HPDE6-E6E7 (cell line): ENCODE measurements around the gene RNF130.
A peak's percentile ranks its signal among the peaks of the same experiment; 100 is the strongest.
"Not testable (repeated sequence)": the region's sequence is repeated elsewhere in the genome, so short reads cannot be mapped to it uniquely, and the experiment has no call there.

ENCODE experiments used
- DNase-seq: peaks from one replicate; pipeline ENCODE4 v3.0.0; 2011; ENCODE audit warnings: missing footprints; ENCODE audit errors: extremely low spot score

RNF130 gene

GRCh38 chr5:179974946-179975712 lies 96.4 kb downstream of the RNF130 start:
- peak; percentile 16 for DNase-seq

DNA sequence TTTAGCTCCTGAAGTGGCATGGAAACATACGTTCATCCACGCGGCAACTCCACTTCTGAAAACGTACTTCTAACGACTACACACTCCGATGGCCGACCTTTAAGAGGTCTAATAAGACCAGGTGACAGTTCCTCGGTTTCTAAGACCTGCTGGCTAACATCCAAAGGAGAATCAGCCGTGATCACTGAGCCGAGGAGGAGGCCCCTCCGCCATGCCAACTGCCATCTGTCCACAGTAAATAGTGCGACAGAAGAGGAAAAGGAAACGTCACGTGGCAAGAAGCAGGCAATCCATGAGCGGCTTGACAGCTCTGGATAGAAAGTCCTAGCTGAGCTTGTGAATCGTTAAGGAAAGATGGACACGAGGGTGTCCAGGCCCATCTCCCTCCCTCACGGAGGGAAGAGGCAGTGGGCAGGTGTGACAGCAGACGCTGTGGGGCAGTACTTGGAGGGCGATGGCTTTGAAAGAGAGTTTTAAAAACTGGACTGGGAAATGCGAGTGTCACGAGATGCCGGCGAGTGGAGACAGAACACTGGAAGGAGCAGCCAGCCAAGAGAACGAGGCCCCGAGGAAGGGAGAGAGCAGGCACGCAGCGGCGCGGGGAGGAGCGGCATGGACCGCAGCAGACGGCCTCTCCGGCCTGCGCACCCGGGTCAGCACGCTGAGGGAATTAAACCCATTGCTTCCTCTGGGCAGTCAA lies 97.2 kb downstream of the RNF130 start:
- no peak for DNase-seq

DNA sequence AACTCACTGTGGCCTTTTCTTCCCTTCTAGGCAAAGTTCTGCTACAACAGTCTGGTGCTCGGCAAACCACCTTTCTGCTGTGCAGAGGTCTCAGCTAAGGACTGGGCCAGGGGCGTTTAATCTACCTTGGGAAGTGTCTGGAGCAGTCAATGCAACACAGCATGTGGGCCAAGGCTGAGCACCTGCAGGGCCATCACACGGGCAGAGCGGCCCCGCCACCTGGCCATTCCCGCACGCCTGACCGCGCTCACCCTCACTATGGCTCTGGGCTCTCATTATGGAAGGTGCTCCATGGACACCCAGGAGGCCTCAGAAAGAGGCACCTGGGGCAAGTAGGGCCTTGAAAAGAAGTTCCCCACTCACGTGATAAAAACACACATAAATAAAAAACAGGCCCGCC lies 98.2 kb downstream of the RNF130 start:
- DNase-seq: no peak

- DNase-seq: no peak
These were observed 102.4 kb downstream of the RNF130 start for GRCh38 chr5:179969110-179969509.

- DNase-seq: no peak
These were observed 104.1 kb downstream of the RNF130 start for GRCh38 chr5:179967489-179967888.

DNA sequence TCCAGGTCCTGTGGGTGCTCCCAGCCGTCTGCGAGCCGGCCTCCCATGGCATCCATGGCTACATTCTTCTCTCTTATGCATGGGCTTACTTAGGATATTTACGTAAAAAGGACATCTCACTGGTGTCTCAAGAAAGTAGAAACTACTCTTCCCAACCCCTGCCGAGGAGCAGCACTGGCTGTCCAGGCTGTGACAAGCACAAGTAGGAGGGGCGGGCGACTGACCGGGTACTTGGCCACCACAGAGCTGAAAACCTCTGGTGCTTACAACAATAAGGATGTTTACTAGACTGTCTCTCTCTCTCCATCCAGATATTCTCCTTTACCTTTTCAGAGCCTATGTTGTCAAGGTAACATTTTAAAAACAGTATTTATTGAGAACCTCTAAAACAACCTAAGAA lies 107.5 kb downstream of the RNF130 start:
- DNase-seq: no peak

DNA sequence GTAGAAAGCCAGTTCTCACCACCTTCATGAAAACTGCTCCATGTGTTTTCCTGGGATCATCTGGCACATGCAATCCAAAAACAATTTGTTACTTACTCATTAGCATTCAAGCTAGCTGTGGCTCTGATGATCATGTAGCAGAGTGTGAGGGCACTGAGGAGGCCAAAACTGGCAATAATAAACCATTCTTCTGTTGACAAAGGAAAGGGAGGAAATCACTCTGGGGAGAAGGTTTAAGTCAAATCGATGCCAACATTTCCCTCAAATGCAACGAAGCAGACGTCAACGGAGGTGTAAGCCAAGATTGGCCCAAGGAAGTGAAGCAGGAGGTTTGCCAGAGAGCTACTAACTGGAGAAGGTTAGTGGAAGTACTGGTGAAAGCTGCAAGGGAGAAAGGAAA lies 108.2 kb downstream of the RNF130 start:
- no peak for DNase-seq

DNA sequence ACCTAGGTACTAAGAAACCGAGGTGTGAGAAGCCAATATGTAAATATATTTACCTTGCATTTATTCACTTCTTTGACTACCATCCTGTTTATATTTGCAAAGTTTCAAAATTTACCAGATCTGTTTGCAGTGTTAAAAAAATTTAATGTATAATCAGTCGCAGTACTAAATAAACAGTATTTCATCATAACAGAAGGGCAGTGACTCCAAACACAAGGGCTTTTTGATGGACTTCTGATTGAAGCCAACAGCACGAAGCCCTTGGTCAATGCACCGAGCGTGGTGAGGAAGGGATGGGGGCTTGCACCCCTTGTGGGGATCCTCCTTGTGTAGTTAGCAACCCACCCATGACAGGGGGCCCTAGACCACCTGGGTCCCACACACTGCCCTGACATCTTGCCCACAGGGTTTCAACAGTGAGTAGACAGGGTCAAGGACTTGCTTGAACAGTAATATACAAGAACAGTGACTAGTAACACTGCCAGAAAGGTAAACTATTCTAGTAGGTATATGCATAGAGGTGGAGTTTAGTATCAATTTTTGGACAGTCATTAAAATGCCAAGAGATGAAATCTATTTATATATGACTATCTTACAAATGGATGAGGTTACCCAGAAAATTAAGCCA lies 111.2 kb downstream of the RNF130 start:
- no peak for DNase-seq

- DNase-seq: no peak
These were observed 111.9 kb downstream of the RNF130 start for GRCh38 chr5:179959641-179960040.

- not testable (repeated sequence) for DNase-seq
These were observed 112.4 kb downstream of the RNF130 start for GRCh38 chr5:179959118-179959517.

DNA sequence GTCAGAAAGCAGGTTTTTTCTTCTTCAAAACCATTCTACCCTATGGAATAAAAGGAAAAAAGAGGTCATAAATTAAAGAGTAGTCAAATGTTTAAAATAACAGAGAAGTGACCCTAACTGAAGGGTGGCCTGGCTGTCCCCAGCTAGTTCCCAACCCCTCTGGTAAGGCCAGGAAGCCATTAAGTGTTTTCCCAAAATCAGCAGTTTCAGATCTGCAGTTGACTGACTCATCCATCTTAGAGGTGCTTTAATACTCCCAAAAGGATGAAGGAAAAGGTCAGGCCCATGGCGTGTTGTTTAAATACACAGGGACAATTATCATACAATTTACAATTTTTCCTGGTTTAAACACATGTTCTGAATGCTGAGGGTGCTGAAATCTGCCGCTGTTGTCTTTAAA lies 115.9 kb downstream of the RNF130 start:
- no peak for DNase-seq

GRCh38 chr5:179955062-179955461 lies 116.5 kb downstream of the RNF130 start:
- DNase-seq: no peak

- no peak for DNase-seq
These were observed 117.1 kb downstream of the RNF130 start for GRCh38 chr5:179954434-179954833.

GRCh38 chr5:179953987-179954386 lies 117.6 kb downstream of the RNF130 start:
- no peak for DNase-seq

GRCh38 chr5:179936976-179937681 lies 134.4 kb downstream of the RNF130 start:
- DNase-seq: no peak

DNA sequence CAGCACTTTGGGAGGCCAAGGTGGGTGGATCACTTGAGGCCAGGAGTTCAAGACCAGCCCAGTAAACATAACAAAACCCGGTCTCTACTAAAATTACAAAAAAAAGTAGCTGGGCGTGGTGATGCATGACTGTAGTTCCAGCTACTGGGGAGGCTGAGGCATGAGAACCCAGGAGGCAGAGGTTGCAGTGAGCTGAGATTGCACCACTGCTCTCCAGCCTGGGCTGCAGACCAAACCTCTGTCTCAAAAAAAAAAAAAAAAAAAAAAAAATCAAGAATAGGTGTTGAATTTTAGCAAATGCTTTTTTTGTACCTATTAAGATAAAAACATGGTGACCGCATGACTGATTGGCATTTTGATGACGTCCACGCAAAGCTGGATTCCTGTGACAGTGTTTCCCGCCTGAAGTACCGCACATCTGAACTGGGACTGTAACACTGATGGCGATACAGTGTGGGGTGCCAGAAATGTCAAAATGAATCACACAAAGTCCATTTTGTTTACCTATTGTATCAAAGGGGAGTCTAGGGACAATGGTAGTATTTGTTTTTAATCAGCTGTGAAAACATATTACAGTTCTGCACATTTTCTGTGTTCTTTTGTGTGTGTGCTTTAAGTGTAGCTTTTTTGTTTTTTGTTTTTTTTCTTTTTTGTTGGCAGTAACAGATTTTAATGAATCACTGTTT lies 140.6 kb downstream of the RNF130 start:
- DNase-seq: no peak

- DNase-seq: no peak
These were observed 143.7 kb downstream of the RNF130 start for GRCh38 chr5:179927824-179928223.

DNA sequence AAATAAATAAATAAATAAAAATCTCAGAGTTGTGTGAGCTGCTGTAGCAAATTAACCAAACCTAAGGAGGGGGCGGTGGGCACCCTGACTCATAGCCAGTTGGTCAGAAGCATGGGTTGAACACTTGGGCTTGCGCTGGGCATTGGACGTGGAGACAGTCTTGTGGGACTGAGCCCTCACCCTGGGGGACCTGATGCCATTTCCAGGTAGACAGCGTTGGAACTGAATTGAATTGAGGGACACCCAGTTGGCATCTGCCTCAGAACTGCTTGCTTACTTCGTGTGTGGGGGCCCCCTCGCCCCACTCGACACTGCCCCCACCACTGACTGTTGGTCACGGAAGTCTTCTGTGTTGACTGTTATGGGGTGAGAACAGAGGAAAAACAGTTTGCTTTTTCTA lies 144.9 kb downstream of the RNF130 start:
- DNase-seq: no peak

DNA sequence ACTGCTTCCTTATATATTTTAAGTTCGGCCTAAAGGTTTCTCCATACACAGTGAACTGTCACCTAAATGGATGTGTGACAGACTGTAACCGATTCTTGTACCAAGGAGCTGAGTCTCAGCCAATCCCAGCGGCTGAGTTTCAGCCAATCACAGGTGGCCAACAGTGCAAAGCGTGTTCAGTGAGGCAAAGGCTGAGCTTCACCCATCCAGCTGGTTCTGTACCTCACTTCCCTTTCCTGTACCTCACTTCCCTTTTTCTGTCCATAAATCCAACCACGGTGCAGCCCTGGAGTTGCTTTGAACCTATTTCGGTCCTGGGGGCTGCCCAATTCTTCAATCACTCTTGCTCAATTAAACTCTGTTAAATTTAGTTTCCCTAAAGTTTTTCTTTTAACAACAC lies 148.1 kb downstream of the RNF130 start:
- no peak for DNase-seq

DNA sequence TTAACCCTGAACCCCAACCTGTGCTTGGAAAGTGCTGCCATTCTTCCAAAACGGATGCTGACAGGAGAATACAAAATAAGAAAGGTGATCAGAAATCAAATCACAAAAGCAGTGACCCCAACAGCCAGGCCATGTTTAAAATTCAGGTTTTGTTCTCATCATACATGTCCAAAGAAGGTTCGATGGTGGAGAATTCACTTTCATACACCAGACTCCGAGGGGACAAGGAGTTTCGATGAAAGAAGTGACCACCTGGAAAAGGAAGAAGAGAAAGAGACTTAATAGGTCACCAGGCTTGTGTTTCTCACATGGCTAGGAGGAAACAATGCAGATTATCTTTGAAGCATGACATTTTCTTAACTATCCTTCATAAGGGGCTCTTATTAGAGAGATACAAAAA lies 151.4 kb downstream of the RNF130 start:
- no peak for DNase-seq

DNA sequence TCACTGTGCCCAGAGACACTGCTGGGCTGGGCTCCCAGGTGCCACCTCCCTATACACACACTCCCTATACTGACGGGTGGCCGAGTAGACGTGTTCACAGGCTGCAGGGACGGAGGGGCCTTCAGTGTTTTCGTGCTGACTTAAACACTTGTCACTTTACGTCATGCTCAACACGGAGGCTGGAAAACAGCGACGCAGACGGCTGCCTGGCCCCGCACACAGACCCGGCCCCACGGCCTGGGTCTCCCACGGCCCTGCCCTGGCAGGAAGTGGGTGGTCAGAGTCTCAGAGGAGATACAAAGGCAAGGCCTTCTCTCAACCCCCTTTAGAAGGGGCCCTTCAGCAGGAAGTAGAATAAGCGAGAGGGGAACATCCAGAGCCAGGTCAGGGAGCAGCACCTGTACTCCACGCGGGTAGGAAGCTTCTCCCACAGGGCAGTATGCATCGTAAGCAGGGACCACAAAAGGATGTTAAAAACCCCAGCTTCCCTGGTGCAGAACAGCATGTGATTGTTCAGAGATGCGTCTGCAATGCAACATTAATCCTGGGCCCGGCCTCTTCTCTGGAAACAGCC lies 152.0 kb downstream of the RNF130 start:
- DNase-seq: no peak
